ENCODE measurements around the gene TNFRSF25. TPM values are rescaled to one million over a fixed set of nuclear protein-coding genes. Genes with fewer than 3 reads are reported as not detected.

TNFRSF25 gene
- total and polyA plus RNA-seq, 9 of the 15 experiments (the other 6 are each of a cell fraction or from before 2014, with no cell fraction given): 0.24 to 0.49 TPM; not detected in 7

DNA sequence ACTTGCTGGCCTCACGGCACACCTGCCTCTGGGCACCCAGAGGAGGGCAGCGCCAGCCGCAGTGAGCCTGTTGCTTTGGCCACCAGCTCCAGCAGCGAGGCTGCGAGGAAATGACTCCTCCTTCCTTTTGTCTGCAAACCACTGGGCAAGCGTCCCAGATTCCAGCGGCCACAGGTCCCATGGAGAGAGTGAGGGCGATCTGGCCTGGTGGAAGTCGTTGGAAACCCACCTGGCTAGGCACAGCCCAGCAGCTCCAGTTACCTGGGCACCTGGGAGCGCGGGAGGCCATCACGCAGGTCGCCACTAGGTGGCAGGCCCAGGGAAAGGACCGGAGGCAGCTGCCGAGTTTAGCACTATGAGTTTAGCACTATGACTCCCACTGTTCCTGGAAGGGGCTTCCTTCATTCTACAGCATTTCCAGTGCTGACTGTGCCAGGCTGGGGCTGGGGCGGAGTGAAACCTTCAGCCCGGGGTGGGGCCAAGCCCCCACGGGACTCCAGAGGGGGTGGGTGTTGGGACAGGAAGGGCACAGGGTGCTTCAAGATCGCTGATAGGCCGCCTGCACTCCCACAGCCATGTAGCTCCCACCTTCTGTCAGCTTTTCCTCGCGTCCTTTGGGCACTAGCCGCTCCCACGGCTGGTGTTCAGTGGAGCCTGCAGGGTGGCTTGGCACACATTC, 42.5 kb downstream of the TNFRSF25 start (continued):
- TF ChIP-seq, protein P1, sequence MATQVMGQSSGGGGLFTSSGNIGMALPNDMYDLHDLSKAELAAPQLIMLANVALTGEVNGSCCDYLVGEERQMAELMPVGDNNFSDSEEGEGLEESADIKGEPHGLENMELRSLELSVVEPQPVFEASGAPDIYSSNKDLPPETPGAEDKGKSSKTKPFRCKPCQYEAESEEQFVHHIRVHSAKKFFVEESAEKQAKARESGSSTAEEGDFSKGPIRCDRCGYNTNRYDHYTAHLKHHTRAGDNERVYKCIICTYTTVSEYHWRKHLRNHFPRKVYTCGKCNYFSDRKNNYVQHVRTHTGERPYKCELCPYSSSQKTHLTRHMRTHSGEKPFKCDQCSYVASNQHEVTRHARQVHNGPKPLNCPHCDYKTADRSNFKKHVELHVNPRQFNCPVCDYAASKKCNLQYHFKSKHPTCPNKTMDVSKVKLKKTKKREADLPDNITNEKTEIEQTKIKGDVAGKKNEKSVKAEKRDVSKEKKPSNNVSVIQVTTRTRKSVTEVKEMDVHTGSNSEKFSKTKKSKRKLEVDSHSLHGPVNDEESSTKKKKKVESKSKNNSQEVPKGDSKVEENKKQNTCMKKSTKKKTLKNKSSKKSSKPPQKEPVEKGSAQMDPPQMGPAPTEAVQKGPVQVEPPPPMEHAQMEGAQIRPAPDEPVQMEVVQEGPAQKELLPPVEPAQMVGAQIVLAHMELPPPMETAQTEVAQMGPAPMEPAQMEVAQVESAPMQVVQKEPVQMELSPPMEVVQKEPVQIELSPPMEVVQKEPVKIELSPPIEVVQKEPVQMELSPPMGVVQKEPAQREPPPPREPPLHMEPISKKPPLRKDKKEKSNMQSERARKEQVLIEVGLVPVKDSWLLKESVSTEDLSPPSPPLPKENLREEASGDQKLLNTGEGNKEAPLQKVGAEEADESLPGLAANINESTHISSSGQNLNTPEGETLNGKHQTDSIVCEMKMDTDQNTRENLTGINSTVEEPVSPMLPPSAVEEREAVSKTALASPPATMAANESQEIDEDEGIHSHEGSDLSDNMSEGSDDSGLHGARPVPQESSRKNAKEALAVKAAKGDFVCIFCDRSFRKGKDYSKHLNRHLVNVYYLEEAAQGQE (IDR thresholded peaks at IDR 0.05; ENCODE audit: borderline replicate concordance): peak; percentile 61; the same call in 1 of the 2 replicates
- TF ChIP-seq, protein P1 (CRISPR knock-in tag; IDR thresholded peaks at IDR 0.05; ENCODE audit: low read depth): no peak
- TF ChIP-seq ZNF121 (CRISPR knock-in tag; conservative IDR thresholded peaks at IDR 0.05) (no peak), ZZZ3 (IDR thresholded peaks at IDR 0.05) (no peak), LCOR (CRISPR knock-in tag; IDR thresholded peaks at IDR 0.05) (no peak), ZFX (CRISPR knock-in tag; IDR thresholded peaks at IDR 0.05) (no peak), SNIP1 (IDR thresholded peaks at IDR 0.05; ENCODE audit: low read depth) (no peak), ZNF507 (tag; conservative IDR thresholded peaks at IDR 0.05) (no peak), ZNF23 (CRISPR knock-in tag; IDR thresholded peaks at IDR 0.05) (no peak), YY1 (IDR thresholded peaks at IDR 0.05; ENCODE audit: borderline replicate concordance in 1 of 3, control insufficient read depth in 1 of 3, extremely low read depth in 1 of 3, insufficient read depth in 3 of 3, insufficient read length in 1 of 3, insufficient replicate concordance in 2 of 3, low read depth in 1 of 3, low read length in 2 of 3) (peak in 2 of 3 experiments; percentile 38 to 76), SAFB2 (IDR thresholded peaks at IDR 0.05; ENCODE audit: borderline replicate concordance, low read depth, low read length, severe bottlenecking) (no peak), ZNF217 (CRISPR knock-in tag; IDR thresholded peaks at IDR 0.05) (no peak), KDM2B (CRISPR knock-in tag; IDR thresholded peaks at IDR 0.05) (0 out of 2 replicates have a peak, but pooled peaks have one; percentile 29), FOXJ3 (CRISPR knock-in tag; IDR thresholded peaks at IDR 0.05) (no peak), RCOR1 (IDR thresholded peaks at IDR 0.05; ENCODE audit: borderline replicate concordance in 1 of 2, low read depth in 2 of 2, low read length in 2 of 2) (0 out of 4 replicates have a peak, but pooled peaks of 1 of the 2 experiments have one; percentile 47), PCBP1 (IDR thresholded peaks at IDR 0.05; ENCODE audit: low read depth, low read length, poor library complexity, severe bottlenecking) (peak; percentile 25)
- TF ChIP-seq, protein P2, sequence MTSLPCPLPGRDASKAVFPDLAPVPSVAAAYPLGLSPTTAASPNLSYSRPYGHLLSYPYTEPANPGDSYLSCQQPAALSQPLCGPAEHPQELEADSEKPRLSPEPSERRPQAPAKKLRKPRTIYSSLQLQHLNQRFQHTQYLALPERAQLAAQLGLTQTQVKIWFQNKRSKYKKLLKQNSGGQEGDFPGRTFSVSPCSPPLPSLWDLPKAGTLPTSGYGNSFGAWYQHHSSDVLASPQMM (CRISPR knock-in tag; IDR thresholded peaks at IDR 0.05): no peak
- TF ChIP-seq, protein P3, sequence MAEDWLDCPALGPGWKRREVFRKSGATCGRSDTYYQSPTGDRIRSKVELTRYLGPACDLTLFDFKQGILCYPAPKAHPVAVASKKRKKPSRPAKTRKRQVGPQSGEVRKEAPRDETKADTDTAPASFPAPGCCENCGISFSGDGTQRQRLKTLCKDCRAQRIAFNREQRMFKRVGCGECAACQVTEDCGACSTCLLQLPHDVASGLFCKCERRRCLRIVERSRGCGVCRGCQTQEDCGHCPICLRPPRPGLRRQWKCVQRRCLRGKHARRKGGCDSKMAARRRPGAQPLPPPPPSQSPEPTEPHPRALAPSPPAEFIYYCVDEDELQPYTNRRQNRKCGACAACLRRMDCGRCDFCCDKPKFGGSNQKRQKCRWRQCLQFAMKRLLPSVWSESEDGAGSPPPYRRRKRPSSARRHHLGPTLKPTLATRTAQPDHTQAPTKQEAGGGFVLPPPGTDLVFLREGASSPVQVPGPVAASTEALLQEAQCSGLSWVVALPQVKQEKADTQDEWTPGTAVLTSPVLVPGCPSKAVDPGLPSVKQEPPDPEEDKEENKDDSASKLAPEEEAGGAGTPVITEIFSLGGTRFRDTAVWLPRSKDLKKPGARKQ (CRISPR knock-in tag; IDR thresholded peaks at IDR 0.05): no peak
